ENCODE measurements around the gene CNOT3.

DNA sequence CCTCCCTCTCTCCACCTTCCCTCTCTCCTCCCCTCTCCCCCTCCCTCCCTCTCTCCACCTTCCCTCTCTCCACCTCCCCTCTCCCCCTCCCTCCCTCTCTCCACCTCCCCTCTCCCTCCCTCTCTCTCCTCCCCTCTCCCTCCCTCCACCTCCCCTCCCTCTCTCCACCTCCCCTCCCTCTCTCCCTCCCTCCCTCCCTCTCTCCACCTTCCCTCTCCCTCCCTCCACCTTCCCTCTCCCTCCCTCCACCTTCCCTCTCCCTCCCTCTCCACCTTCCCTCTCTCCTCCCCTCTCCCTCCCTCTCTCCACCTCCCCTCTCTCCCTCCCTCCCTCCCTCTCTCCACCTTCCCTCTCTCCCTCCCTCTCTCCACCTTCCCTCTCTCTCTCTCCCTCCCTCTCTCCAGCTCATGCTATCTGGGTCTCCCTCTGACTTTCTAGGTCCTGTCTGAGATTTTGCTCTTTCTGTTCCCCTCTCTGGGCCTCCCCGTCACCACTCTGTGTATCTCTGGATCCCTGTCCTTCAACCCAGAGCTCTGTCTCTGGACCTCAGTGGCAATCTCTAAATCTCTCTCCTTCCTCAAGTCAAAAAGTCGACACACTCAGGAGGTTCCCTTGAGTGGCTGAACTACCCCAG lies 3.5 kb upstream of the CNOT3 start:
- TF ChIP-seq, protein P1, sequence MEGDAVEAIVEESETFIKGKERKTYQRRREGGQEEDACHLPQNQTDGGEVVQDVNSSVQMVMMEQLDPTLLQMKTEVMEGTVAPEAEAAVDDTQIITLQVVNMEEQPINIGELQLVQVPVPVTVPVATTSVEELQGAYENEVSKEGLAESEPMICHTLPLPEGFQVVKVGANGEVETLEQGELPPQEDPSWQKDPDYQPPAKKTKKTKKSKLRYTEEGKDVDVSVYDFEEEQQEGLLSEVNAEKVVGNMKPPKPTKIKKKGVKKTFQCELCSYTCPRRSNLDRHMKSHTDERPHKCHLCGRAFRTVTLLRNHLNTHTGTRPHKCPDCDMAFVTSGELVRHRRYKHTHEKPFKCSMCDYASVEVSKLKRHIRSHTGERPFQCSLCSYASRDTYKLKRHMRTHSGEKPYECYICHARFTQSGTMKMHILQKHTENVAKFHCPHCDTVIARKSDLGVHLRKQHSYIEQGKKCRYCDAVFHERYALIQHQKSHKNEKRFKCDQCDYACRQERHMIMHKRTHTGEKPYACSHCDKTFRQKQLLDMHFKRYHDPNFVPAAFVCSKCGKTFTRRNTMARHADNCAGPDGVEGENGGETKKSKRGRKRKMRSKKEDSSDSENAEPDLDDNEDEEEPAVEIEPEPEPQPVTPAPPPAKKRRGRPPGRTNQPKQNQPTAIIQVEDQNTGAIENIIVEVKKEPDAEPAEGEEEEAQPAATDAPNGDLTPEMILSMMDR (conservative IDR thresholded peaks at IDR 0.05; ENCODE audit: low read depth, low read length): no peak
- TF ChIP-seq EZH2 (IDR thresholded peaks at IDR 0.05; ENCODE audit: low read length, unreplicated experiment): no peak
